Endothelial cell of umbilical vein (primary cell): Measurements from ENCODE around the gene MAN1A1.

ENCODE experiments used
- EZH2 ChIP-seq: IDR thresholded peaks from 2 replicates; pipeline ENCODE4 v1.6.1; 2012; ENCODE audit warnings: borderline replicate concordance, low read depth, mild to moderate bottlenecking, moderate library complexity, low read length, inconsistent platforms; ENCODE audit not compliant: severe bottlenecking
- TF ChIP-seq, protein P1 (sequence below), 2 donors: IDR thresholded peaks; 1 replicate in 1 of 2; 2 replicates in 1 of 2; pipeline ENCODE4 v1.5.1; 2011; ENCODE audit warnings: low read length in 2 of 2, mild to moderate bottlenecking in 2 of 2, moderate library complexity in 2 of 2, control low read depth in 1 of 2, inconsistent platforms in 1 of 2, low read depth in 1 of 2; ENCODE audit not compliant: insufficient read depth in 1 of 2; ENCODE audit errors: extremely low read depth in 1 of 2

DNA sequence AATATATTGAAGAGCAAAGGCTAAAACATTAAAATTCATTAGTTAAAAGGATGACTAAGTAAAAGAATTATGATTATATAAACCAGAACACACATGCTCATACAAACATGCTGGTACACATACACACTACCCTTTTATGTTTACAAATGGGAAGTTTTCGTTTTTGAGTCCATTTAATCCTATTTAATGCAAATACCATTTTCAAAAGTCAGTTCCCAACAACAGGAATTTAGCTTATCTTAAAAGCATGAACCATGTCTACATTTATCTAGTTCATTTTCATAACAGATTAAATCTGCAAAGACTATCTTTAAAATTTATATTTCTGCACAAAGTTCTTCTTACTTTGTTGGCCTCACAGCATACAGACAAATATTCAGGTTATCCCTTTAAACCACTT, 42.5 kb downstream of the MAN1A1 start:
- TF ChIP-seq, protein P1, sequence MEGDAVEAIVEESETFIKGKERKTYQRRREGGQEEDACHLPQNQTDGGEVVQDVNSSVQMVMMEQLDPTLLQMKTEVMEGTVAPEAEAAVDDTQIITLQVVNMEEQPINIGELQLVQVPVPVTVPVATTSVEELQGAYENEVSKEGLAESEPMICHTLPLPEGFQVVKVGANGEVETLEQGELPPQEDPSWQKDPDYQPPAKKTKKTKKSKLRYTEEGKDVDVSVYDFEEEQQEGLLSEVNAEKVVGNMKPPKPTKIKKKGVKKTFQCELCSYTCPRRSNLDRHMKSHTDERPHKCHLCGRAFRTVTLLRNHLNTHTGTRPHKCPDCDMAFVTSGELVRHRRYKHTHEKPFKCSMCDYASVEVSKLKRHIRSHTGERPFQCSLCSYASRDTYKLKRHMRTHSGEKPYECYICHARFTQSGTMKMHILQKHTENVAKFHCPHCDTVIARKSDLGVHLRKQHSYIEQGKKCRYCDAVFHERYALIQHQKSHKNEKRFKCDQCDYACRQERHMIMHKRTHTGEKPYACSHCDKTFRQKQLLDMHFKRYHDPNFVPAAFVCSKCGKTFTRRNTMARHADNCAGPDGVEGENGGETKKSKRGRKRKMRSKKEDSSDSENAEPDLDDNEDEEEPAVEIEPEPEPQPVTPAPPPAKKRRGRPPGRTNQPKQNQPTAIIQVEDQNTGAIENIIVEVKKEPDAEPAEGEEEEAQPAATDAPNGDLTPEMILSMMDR (IDR thresholded peaks at IDR 0.05; ENCODE audit: extremely low read depth in 1 of 2, insufficient read depth in 1 of 2, low read depth in 1 of 2, low read length in 2 of 2), result no peak
- no peak for TF ChIP-seq EZH2
